GM18508 (cell line): Measurements from ENCODE around the gene SND1.

Source experiments
- ATAC-seq: cut with Tn5 transposase; IDR thresholded peaks from one replicate; pipeline ENCODE4 v1.9.1; 2021; ENCODE audit warnings: moderate number of reproducible peaks; ENCODE audit not compliant: insufficient read depth, unreplicated experiment

Gene SND1

DNA sequence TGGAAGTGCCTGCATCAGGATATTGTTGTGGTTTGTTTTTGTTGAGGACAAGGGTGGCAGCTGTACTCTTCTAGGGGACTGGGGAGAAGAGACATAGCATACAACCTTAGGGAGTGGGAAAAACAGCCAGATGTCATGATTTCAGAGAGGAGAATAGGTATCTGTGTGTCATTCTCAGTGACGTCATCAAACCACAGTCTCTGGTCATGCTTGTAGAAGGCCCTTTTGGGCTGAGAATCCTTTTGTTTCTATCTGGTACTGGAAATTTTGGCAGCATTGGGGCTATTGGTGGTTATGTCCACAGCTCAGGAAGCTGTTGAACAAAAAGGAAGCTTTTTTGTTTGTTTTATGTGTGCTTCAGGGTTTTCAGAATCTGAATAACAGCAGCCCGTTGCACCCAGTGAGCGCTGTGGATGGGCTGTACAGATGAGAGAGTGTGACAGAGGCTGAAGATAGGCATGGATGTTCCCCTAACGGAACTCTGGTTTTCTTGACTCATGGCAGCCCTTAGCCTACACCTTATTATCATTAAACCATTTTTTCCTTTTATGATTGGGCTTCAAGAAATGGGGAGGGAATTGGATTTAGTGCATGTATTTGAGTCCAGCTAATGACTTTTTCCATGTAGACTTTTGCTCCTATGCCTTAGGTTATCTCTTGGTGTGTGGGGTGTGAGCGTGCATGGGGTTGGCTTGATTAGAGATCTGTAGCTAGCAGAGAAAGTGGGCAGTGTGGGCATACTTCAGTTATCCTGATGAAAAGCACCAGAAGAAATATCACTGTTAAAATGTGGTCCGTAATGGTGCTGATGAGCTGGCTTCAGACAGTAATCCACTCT lies 65.7 kb downstream of the SND1 start:
- ATAC-seq, result no peak

- no peak for ATAC-seq
Measured at GRCh38 chr7:127718340-127718679, 66.3 kb downstream of the SND1 start.

DNA sequence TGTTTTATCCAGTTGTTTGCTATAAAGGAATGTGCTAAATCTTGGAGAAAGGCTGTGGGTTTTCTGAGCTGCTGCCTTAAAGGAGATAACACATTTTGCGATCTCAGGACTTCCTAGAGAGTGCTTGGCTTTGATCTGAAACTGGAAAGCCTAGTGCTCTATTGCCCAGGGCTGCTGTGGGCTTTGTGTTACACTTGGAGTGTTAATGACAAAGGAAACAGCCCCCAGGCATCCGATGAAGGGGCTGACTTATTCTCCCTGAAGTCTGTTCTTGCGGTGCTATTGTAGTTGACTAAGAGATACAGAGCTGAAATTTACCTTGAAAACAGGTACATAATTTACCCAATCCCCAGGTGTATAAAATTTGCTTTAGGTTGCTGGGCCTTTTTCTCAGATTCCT lies 74.5 kb downstream of the SND1 start:
- no peak for ATAC-seq

DNA sequence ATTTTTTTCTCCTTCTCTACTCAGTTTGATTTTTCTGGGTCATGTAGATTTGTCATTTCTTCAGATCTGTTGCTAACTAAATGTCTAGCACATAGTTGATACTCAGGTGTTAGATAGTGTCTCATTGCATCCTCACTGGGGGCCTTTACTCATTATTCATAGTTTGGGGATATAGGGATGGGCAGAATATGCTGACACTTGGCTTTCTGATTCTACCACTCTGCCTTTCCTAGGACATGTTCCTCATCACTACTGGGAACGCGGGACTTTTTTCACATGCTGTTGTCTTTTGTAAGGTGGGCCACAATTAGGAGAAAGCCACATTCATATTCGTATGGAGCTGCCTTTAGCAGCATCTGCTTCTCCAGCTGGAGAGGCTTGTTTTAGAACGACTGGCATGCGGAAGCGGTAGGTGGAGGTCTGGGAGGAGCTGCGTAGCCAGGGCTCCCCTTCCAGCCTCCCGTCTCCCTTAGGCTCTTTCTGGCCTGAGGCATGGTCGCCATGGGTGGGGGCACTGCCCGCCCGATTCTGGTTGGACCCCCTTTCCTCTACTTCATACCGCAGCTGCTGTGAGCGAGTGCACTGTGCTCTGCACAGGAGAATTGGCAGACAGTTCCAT lies 78.8 kb downstream of the SND1 start:
- no peak for ATAC-seq

GRCh38 chr7:127731431-127732080 lies 79.6 kb downstream of the SND1 start:
- no peak for ATAC-seq

GRCh38 chr7:127732306-127732705 lies 80.3 kb downstream of the SND1 start:
- no peak for ATAC-seq

- no peak for ATAC-seq
Measured at GRCh38 chr7:127733986-127734385, 82.0 kb downstream of the SND1 start.

DNA sequence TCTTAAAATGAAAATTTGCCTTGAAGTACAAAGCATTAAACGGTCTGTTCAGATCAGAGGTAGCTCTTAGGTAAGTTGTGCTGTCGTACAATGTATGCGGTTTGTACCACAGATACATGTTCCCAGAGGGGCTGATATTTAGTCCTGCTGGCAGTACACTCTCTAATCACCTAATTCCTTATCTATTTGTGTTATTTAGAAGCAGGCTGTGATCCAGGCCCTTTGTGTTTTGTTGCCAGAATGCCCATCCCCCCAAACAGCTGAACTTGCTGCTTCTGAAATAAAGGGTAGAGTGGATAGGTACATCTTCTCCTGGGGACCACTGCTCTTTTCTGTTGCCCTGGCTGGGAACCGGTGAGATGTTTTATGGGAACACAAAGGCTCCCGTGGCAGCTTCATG lies 84.5 kb downstream of the SND1 start:
- ATAC-seq, result no peak

- no peak for ATAC-seq
Measured at GRCh38 chr7:127738859-127739258, 86.9 kb downstream of the SND1 start.

DNA sequence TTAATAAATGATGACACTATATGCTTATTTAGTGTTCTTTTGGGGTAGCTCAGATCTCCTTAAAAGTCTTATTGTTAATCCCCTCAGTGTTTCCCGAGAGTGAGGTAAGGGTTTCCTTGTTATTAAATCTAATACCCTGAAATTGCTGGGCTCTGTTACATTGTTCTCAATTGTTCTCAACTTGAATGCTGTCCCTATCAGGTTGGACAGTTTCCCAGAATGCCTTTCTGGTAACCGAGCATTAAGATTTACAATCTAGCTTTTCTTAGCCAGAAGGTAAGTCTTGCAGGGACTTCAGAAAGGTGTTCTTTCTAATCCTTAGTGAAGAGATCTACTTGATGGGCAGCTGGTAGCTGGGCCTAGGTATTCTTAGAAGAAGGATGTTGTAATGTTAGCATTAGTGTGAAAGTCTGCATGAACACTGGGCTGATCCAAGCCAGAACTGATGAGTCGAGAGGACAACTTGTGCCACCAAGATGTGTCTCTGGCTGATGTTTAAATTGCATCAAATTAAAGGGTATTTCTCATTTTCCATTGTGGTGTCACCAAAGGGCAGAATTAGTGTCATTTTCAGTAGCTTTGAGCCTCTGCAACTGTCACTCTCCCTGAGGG lies 89.9 kb downstream of the SND1 start:
- ATAC-seq, result no peak

DNA sequence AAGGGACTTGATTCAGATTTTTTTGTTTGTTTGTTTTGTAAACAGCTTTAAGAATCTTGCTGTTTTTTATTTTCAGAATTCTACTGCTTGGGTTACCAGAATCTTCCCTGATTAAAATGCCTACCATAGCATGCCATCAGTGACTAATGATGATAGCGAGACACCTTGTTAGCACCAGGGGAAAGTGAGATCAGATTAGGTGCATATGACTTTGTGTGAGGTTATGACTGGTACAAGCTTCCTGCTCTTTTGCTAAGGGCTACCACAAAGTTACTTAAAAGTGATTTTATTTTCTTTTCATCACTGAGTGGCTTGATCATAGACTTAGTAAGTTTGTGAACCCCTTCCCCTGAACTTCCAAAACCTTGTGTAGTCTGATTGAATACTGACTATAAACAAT lies 93.5 kb downstream of the SND1 start:
- no peak for ATAC-seq

- no peak for ATAC-seq
Measured at GRCh38 chr7:127751062-127751461, 99.1 kb downstream of the SND1 start.

GRCh38 chr7:127751490-127752448 lies 99.8 kb downstream of the SND1 start:
- no peak for ATAC-seq

DNA sequence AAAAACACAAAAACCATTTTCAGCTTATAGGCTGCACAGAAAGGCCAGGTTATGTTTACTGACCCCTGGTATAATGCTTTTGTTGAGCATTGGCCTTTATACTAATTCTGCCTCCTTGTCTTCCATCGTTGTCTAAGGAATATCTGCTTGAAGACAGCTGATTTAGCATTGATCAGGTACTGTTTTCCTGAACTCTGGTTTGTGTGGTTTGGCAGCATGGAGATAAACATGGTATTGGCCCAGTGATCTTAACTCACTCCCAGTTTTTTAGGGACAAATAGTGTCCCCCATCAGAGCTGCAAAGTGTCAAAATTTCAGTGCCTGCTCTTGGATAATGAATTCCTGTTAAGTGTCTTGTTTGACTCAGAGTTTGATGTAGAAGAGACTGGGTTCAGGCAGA lies 100.8 kb downstream of the SND1 start:
- no peak for ATAC-seq

DNA sequence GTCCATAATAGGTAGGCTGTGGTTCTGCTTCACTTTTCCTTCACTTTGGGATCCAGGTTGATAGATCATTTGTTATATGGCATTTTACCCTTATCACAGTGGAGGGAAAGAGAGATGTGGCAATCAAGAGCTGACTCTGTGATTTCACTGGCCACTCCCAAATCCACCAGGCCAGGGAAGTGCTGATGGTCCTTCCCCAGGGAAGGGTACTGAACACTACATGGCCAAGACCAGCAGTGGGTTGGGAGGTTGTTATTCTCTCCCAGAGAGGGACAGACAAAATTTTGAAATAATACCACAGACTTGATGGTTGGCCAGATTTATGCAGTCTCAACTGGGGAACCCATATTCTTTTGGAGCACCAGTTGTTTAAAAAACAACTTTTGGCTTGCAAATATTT lies 102.5 kb downstream of the SND1 start:
- no peak for ATAC-seq

GRCh38 chr7:127755521-127755920 lies 103.5 kb downstream of the SND1 start:
- ATAC-seq, result no peak

DNA sequence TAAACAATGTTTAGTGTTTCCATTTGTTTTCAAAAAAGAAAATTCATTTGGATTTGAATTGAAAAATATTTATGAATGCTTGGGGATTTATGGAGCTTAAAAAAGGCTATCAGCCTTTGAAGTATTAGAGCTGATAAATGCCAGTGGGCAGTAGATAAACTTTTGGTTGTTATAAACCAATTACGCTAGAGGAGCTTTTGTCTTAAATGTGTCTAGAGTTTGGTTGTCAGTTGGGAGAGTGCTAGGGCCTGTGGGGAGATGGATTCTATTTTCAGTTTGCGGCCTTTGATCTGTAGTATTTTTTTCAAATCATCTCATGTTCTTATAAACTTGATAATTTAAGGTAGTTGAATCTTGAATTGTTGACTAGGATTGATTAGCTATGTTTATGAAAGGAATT lies 104.0 kb downstream of the SND1 start:
- no peak for ATAC-seq

DNA sequence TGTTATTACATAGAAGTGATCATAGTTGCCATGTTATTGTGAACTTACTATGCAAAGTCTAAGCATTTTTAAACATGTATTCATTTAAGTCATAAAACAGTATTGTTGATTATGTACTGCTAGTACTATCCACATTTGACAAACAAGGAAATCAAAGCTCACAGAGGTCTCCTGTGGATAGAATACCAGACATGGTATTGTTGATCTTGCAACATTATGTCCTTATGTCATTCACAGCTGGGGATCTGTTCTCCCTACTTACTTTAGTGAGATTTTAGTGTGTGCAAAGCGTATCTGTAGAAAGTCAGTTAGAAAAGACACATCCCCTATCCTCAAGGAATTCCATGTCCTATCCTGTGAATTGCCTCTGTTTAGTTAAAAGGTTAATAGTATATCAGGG lies 106.1 kb downstream of the SND1 start:
- ATAC-seq, result no peak

- no peak for ATAC-seq
Measured at GRCh38 chr7:127758845-127759244, 106.9 kb downstream of the SND1 start.

- ATAC-seq, result no peak
Measured at GRCh38 chr7:127759945-127760421, 108.0 kb downstream of the SND1 start.
